Ishikawa (cell line): Measurements from ENCODE around the gene TRPM3.
A peak's percentile ranks its signal among the peaks of the same experiment; 100 is the strongest.

Experiments used
- CEBPB ChIP-seq: IDR thresholded peaks from 2 replicates; pipeline ENCODE4 v1.6.1; 2012
- CREB1 ChIP-seq: IDR thresholded peaks from 2 replicates; pipeline ENCODE4 v1.6.1; 2012; ENCODE audit warnings: low read depth
- EGR1 ChIP-seq: IDR thresholded peaks from 2 replicates; pipeline ENCODE4 v1.6.1; 2012
- EP300 ChIP-seq: IDR thresholded peaks from 2 replicates; pipeline ENCODE4 v1.6.1; 2012; ENCODE audit warnings: borderline replicate concordance
- FOXM1 ChIP-seq: IDR thresholded peaks from 2 replicates; pipeline ENCODE4 v1.6.1; 2012; ENCODE audit warnings: low read depth, borderline replicate concordance
- MAX ChIP-seq: IDR thresholded peaks from 2 replicates; pipeline ENCODE4 v1.6.1; 2012
- NFIC ChIP-seq: IDR thresholded peaks from 2 replicates; pipeline ENCODE4 v1.6.1; 2012
- RAD21 ChIP-seq: IDR thresholded peaks from 2 replicates; pipeline ENCODE4 v1.6.1; 2012; ENCODE audit warnings: low read depth
- REST ChIP-seq: IDR thresholded peaks from 2 replicates; pipeline ENCODE4 v1.6.1; 2012; ENCODE audit warnings: low read depth, mild to moderate bottlenecking
- TAF1 ChIP-seq: IDR thresholded peaks from 2 replicates; pipeline ENCODE4 v1.6.1; 2012; ENCODE audit warnings: low read depth, mild to moderate bottlenecking
- TCF12 ChIP-seq: IDR thresholded peaks from 2 replicates; pipeline ENCODE4 v1.6.1; 2012; ENCODE audit warnings: low read depth
- TEAD4 ChIP-seq: IDR thresholded peaks from 2 replicates; pipeline ENCODE4 v1.6.1; 2012
- YY1 ChIP-seq: IDR thresholded peaks from 2 replicates; pipeline ENCODE4 v1.6.1; 2012; ENCODE audit warnings: low read depth
- ZBTB7A ChIP-seq: IDR thresholded peaks from 2 replicates; pipeline ENCODE4 v1.6.1; 2012; ENCODE audit warnings: low read depth
- TF ChIP-seq, protein P1 (sequence below): IDR thresholded peaks from 2 replicates; pipeline ENCODE4 v1.6.1; 2012

Gene TRPM3

GRCh38 chr9:70491426-70492318 lies 629.7 kb downstream of the TRPM3 start:
- TF ChIP-seq REST (no peak), RAD21 (no peak), TEAD4 (no peak), CREB1 (no peak), CEBPB (no peak), FOXM1 (no peak), TAF1 (no peak), YY1 (no peak), EGR1 (no peak), TCF12 (no peak), ZBTB7A (no peak), NFIC (no peak), MAX (no peak), EP300 (no peak)
- TF ChIP-seq, protein P1, sequence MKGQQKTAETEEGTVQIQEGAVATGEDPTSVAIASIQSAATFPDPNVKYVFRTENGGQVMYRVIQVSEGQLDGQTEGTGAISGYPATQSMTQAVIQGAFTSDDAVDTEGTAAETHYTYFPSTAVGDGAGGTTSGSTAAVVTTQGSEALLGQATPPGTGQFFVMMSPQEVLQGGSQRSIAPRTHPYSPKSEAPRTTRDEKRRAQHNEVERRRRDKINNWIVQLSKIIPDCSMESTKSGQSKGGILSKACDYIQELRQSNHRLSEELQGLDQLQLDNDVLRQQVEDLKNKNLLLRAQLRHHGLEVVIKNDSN: no peak

- TF ChIP-seq RAD21 (peak; percentile 20; the same call in 1 of the 2 replicates), REST (no peak)
Measured at GRCh38 chr9:70490478-70490877, 630.9 kb downstream of the TRPM3 start.

DNA sequence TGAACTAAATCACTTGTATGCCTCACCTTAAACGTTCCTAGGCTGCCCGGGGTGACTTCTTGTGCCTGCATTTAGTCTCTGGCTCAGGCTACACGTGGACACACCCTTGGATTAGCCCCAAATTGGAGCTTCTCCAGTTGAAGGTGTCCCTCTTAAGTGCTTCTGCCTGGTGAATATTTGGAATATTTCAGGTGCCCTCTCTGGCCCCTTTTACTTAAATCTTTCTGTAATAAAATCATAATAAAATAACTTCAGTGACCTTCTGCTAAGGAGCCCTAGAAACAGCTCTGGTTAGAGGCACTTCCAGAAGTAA lies 632.7 kb downstream of the TRPM3 start:
- TF ChIP-seq FOXM1 (no peak), ZBTB7A (no peak), YY1 (no peak), TCF12 (no peak), EGR1 (no peak), MAX (no peak), NFIC (no peak), TEAD4 (no peak), TAF1 (no peak), RAD21 (no peak), CEBPB (no peak), REST (no peak)
- TF ChIP-seq, protein P1: no peak

- TF ChIP-seq ZBTB7A: no peak
- TF ChIP-seq TAF1: no peak
Measured at GRCh38 chr9:70488098-70488792, 633.2 kb downstream of the TRPM3 start.
